Gastroesophageal sphincter (tissue), 4 donors: ENCODE results near the gene THAP12. TPM values are rescaled to one million over a fixed set of nuclear protein-coding genes. Genes with fewer than 3 reads are reported as not detected.

Experiments
- ATAC-seq: fragments of 150-250 bp; one replicate; pipeline ENCODE4 v1.9.1; 2016; ENCODE audit warnings: mild to moderate bottlenecking, moderate library complexity
- H3K27ac ChIP-seq, 4 donors: fragments of 200-600 bp; sonication (generic) in 3 of 4; 1 replicate in 3 of 4; 2 replicates in 1 of 4; pipeline ENCODE4 v1.5.1; 2016 to 2019
- H3K27me3 ChIP-seq: fragments of 200-600 bp; sonication (generic); one replicate; pipeline ENCODE4 v1.5.1; 2019
- H3K36me3 ChIP-seq, 2 donors: fragments of 200-600 bp; sonication (generic); one replicate each; pipeline ENCODE4 v1.5.1; 2019; ENCODE audit warnings: control low read depth in 1 of 2
- H3K4me1 ChIP-seq, 3 donors: fragments of 200-600 bp; sonication (generic); 1 replicate in 2 of 3; 2 replicates in 1 of 3; pipeline ENCODE4 v1.5.1; 2016 to 2019; ENCODE audit warnings: control low read depth in 2 of 3
- H3K4me3 ChIP-seq, 2 donors: fragments of 200-600 bp; sonication (generic); one replicate each; pipeline ENCODE4 v1.5.1; 2019; ENCODE audit warnings: mild to moderate bottlenecking in 1 of 2, moderate library complexity in 1 of 2
- H3K9me3 ChIP-seq, 3 donors: fragments of 200-600 bp; sonication (generic); one replicate each; pipeline ENCODE4 v1.5.1; 2017 to 2019; ENCODE audit warnings: control low read depth in 2 of 3
- CTCF ChIP-seq, 4 experiments: fragments of 200-600 bp in 2 of 4; fragments of 450-650 bp in 2 of 4; sonication (generic) in 1 of 4; IDR thresholded peaks; one replicate each; pipeline ENCODE4 v1.5.1; 2017 to 2019; ENCODE audit warnings: antibody characterized with exemption in 4 of 4, mild to moderate bottlenecking in 2 of 4, moderate library complexity in 2 of 4
- EP300 ChIP-seq: sonication (generic); formaldehyde crosslinking; IDR thresholded peaks from one replicate; pipeline ENCODE4 v1.6.1; 2017; ENCODE audit warnings: antibody characterized with exemption, mild to moderate bottlenecking
- POLR2A ChIP-seq, 2 donors: fragments of 450-650 bp; IDR thresholded peaks; one replicate each; pipeline ENCODE4 v1.6.1; 2017; ENCODE audit warnings: antibody characterized with exemption in 2 of 2, mild to moderate bottlenecking in 2 of 2, moderate library complexity in 1 of 2
- POLR2AphosphoS5 ChIP-seq: sonication (generic); formaldehyde crosslinking; IDR thresholded peaks from one replicate; pipeline ENCODE4 v1.6.1; 2017; ENCODE audit warnings: antibody characterized with exemption
- WGBS, 2 donors: methylation state at CpG; one replicate each; pipeline ENCODE4 v1.1.5; 2018; ENCODE audit warnings: low coverage in 1 of 2; 5-methylcytosine and 5-hydroxymethylcytosine counted together
- total RNA-seq, 4 donors: library from RNA; depleted of rRNA; stranded (reverse); fragments of >200 nt; gene quantifications; one replicate each; pipeline ENCODE4 v1.1.0, GENCODE V29; 2016

Gene THAP12
- total RNA-seq, 4 donors from 2014 or later, result 20.7 to 38.6 (median 32.6) TPM

- WGBS, 2 donors, result 83 to 91% methylated on average over 2 to 3 of the region's 3 CpGs
- no peak for ATAC-seq
- Histone ChIP-seq H3K27ac (no peak overlapping the region), H3K36me3 (peaks cover 0 to 51% of the 10 kb centered on the region in 2 donors), H3K27me3 (no peaks in the 10 kb centered on the region), H3K4me1 (no peaks in the 10 kb centered on the region), H3K9me3 (no peaks in the 10 kb centered on the region), H3K4me3 (no peak overlapping the region)
- TF ChIP-seq POLR2AphosphoS5, result no peak
- TF ChIP-seq CTCF (IDR thresholded peaks at IDR 0.05), result no peak
- TF ChIP-seq EP300, result no peak
- no peak for TF ChIP-seq POLR2A (IDR thresholded peaks at IDR 0.05)
Observed at GRCh38 chr11:76348348-76348747, 32.6 kb downstream of the THAP12 start.

GRCh38 chr11:76347466-76347865 lies 33.5 kb downstream of the THAP12 start:
- TF ChIP-seq POLR2A (IDR thresholded peaks at IDR 0.05) (no peak), POLR2AphosphoS5 (no peak), CTCF (IDR thresholded peaks at IDR 0.05) (no peak), EP300 (no peak)
- 48 to 50% methylated on average over 2 of the region's 2 CpGs for WGBS, 2 donors

GRCh38 chr11:76339221-76339620 lies 41.7 kb downstream of the THAP12 start:
- H3K4me1 ChIP-seq, result peaks cover 0 to 7% (median 0%) of the 10 kb centered on the region in 3 donors
- H3K27ac ChIP-seq, result peak overlapping the region in 3 of 4 donors; percentile 48 to 63 (median 53)
- ATAC-seq, result peak; percentile 91
- 44 to 51% methylated on average over 4 to 5 of the region's 6 CpGs for WGBS, 2 donors
- no peaks in the 10 kb centered on the region for H3K36me3 ChIP-seq
- H3K4me3 ChIP-seq, result no peak overlapping the region
- TF ChIP-seq POLR2AphosphoS5 (no peak), POLR2A (IDR thresholded peaks at IDR 0.05) (no peak), EP300 (no peak), CTCF (IDR thresholded peaks at IDR 0.05) (no peak)
- H3K9me3 ChIP-seq, result no peaks in the 10 kb centered on the region
- H3K27me3 ChIP-seq, result no peaks in the 10 kb centered on the region

More at GRCh38 chr11:76347466-76347865, 33.5 kb downstream of the THAP12 start:
- no peak for ATAC-seq
- Histone ChIP-seq H3K27me3 (no peaks in the 10 kb centered on the region), H3K4me3 (no peak overlapping the region), H3K36me3 (peaks cover 0 to 42% of the 10 kb centered on the region in 2 donors), H3K9me3 (no peaks in the 10 kb centered on the region), H3K27ac (no peak overlapping the region), H3K4me1 (no peaks in the 10 kb centered on the region)

GRCh38 chr11:76337923-76338322 lies 43.0 kb downstream of the THAP12 start:
- H3K9me3 ChIP-seq, result no peaks in the 10 kb centered on the region

More at GRCh38 chr11:76337923-76338322, 43.0 kb downstream of the THAP12 start:
- Histone ChIP-seq H3K27me3 (no peaks in the 10 kb centered on the region), H3K4me1 (peaks cover 0 to 7% (median 0%) of the 10 kb centered on the region in 3 donors), H3K36me3 (no peaks in the 10 kb centered on the region), H3K4me3 (no peak overlapping the region), H3K27ac (peak overlapping the region in 1 of 4 donors; percentile 48)
- TF ChIP-seq POLR2A (IDR thresholded peaks at IDR 0.05) (no peak), EP300 (no peak), POLR2AphosphoS5 (no peak), CTCF (IDR thresholded peaks at IDR 0.05) (no peak)
- WGBS, 2 donors, result 60% methylated on average over 1 of the region's 4 CpGs
- no peak for ATAC-seq
